ENCODE measurements around the gene ADARB1.

The ADARB1 gene

GRCh38 chr21:45096217-45096616, 21.8 kb downstream of the ADARB1 start:
- H3K36me3 Mint-ChIP-seq, result no peaks in the 10 kb centered on the region
- no peak overlapping the region for H3K4me3 Mint-ChIP-seq
- no peak overlapping the region for H3K27ac Mint-ChIP-seq
- no peak for ATAC-seq (ENCODE audit: low read depth)
- no peaks in the 10 kb centered on the region for H3K9me3 Mint-ChIP-seq
- no peaks in the 10 kb centered on the region for H3K27me3 Mint-ChIP-seq
- no peak for DNase-seq (ENCODE audit: low spot score in 2 of 2)
- H3K4me1 Mint-ChIP-seq, result peaks cover 29% of the 10 kb centered on the region

GRCh38 chr21:45097827-45098387, 23.5 kb downstream of the ADARB1 start:
- H3K27me3 Mint-ChIP-seq, result no peaks in the 10 kb centered on the region
- no peak overlapping the region for H3K27ac Mint-ChIP-seq
- no peak for ATAC-seq (ENCODE audit: low read depth)
- DNase-seq (ENCODE audit: low spot score in 2 of 2), result no peak
- peaks cover 31% of the 10 kb centered on the region for H3K4me1 Mint-ChIP-seq
- H3K36me3 Mint-ChIP-seq, result no peaks in the 10 kb centered on the region
- H3K9me3 Mint-ChIP-seq, result no peaks in the 10 kb centered on the region
- no peak overlapping the region for H3K4me3 Mint-ChIP-seq

- no peaks in the 10 kb centered on the region for H3K27me3 Mint-ChIP-seq
- H3K27ac Mint-ChIP-seq, result peak overlapping the region; percentile 41
- H3K36me3 Mint-ChIP-seq, result no peaks in the 10 kb centered on the region
- peaks cover 41% of the 10 kb centered on the region for H3K4me1 Mint-ChIP-seq
- H3K4me3 Mint-ChIP-seq, result no peak overlapping the region
- H3K9me3 Mint-ChIP-seq, result no peaks in the 10 kb centered on the region
- ATAC-seq (ENCODE audit: low read depth) (peak; percentile 50), DNase-seq (ENCODE audit: low spot score in 2 of 2) (no peak)
Observed at GRCh38 chr21:45098867-45099266, 24.5 kb downstream of the ADARB1 start.

GRCh38 chr21:45099571-45099970, 25.2 kb downstream of the ADARB1 start:
- Mint-ChIP-seq H3K36me3 (no peaks in the 10 kb centered on the region), H3K4me1 (peaks cover 48% of the 10 kb centered on the region), H3K4me3 (no peak overlapping the region), H3K27ac (no peak overlapping the region), H3K27me3 (no peaks in the 10 kb centered on the region), H3K9me3 (no peaks in the 10 kb centered on the region)
- DNase-seq (ENCODE audit: low spot score in 2 of 2) (no peak), ATAC-seq (ENCODE audit: low read depth) (no peak)

- no peak overlapping the region for H3K4me3 Mint-ChIP-seq
- H3K9me3 Mint-ChIP-seq, result no peaks in the 10 kb centered on the region
- peaks cover 56% of the 10 kb centered on the region for H3K4me1 Mint-ChIP-seq
- H3K27ac Mint-ChIP-seq, result no peak overlapping the region
- no peak for ATAC-seq (ENCODE audit: low read depth)
- no peaks in the 10 kb centered on the region for H3K27me3 Mint-ChIP-seq
- H3K36me3 Mint-ChIP-seq, result no peaks in the 10 kb centered on the region
- DNase-seq (ENCODE audit: low spot score in 2 of 2), result no peak
Observed at GRCh38 chr21:45100866-45101265, 26.5 kb downstream of the ADARB1 start.

- ATAC-seq (ENCODE audit: low read depth), result no peak
- Mint-ChIP-seq H3K4me3 (no peak overlapping the region), H3K36me3 (no peaks in the 10 kb centered on the region), H3K27ac (no peak overlapping the region), H3K4me1 (peaks cover 55% of the 10 kb centered on the region), H3K9me3 (no peaks in the 10 kb centered on the region), H3K27me3 (no peaks in the 10 kb centered on the region)
- DNase-seq (ENCODE audit: low spot score in 2 of 2), result no peak
Observed at GRCh38 chr21:45102391-45102932, 28.1 kb downstream of the ADARB1 start.

GRCh38 chr21:45103971-45104520, 29.7 kb downstream of the ADARB1 start:
- Mint-ChIP-seq H3K36me3 (no peaks in the 10 kb centered on the region), H3K4me3 (peak overlapping the region; percentile 63), H3K27me3 (no peaks in the 10 kb centered on the region), H3K27ac (peak overlapping the region; percentile 51), H3K9me3 (no peaks in the 10 kb centered on the region), H3K4me1 (peaks cover 50% of the 10 kb centered on the region)
- DNase-seq (ENCODE audit: low spot score in 2 of 2) (peak in 1 of 2 donors; percentile 33), ATAC-seq (ENCODE audit: low read depth) (peak; percentile 82)

- H3K27me3 Mint-ChIP-seq, result no peaks in the 10 kb centered on the region
- peak in 1 of 2 donors; percentile 22 for DNase-seq (ENCODE audit: low spot score in 2 of 2)
- H3K9me3 Mint-ChIP-seq, result no peaks in the 10 kb centered on the region
- no peaks in the 10 kb centered on the region for H3K36me3 Mint-ChIP-seq
- ATAC-seq (ENCODE audit: low read depth), result peak; percentile 78
- H3K4me3 Mint-ChIP-seq, result peak overlapping the region; percentile 63
- peak overlapping the region; percentile 52 for H3K27ac Mint-ChIP-seq
- H3K4me1 Mint-ChIP-seq, result peaks cover 55% of the 10 kb centered on the region
Observed at GRCh38 chr21:45104560-45104959, 30.2 kb downstream of the ADARB1 start.

GRCh38 chr21:45105906-45106485, 31.6 kb downstream of the ADARB1 start:
- ATAC-seq (ENCODE audit: low read depth), result no peak
- Mint-ChIP-seq H3K36me3 (no peaks in the 10 kb centered on the region), H3K9me3 (no peaks in the 10 kb centered on the region), H3K27ac (peak overlapping the region; percentile 14), H3K27me3 (no peaks in the 10 kb centered on the region), H3K4me1 (peaks cover 58% of the 10 kb centered on the region), H3K4me3 (no peak overlapping the region)
- no peak for DNase-seq (ENCODE audit: low spot score in 2 of 2)

- no peak overlapping the region for H3K4me3 Mint-ChIP-seq
Observed at GRCh38 chr21:45108034-45108790, 33.8 kb downstream of the ADARB1 start.

GRCh38 chr21:45108808-45109781, 34.7 kb downstream of the ADARB1 start:
- H3K9me3 Mint-ChIP-seq, result no peaks in the 10 kb centered on the region
- no peak for DNase-seq (ENCODE audit: low spot score in 2 of 2)
- H3K36me3 Mint-ChIP-seq, result no peaks in the 10 kb centered on the region

More at GRCh38 chr21:45108034-45108790, 33.8 kb downstream of the ADARB1 start:
- Mint-ChIP-seq H3K4me1 (peaks cover 63% of the 10 kb centered on the region), H3K36me3 (no peaks in the 10 kb centered on the region), H3K27me3 (no peaks in the 10 kb centered on the region), H3K9me3 (no peaks in the 10 kb centered on the region), H3K27ac (no peak overlapping the region)
- DNase-seq (ENCODE audit: low spot score in 2 of 2), result no peak
- ATAC-seq (ENCODE audit: low read depth), result no peak

GRCh38 chr21:45109831-45110492, 35.6 kb downstream of the ADARB1 start:
- H3K4me1 Mint-ChIP-seq, result peaks cover 53% of the 10 kb centered on the region
- peak overlapping the region; percentile 76 for H3K4me3 Mint-ChIP-seq
- DNase-seq (ENCODE audit: low spot score in 2 of 2) (peak; percentile 45 to 63), ATAC-seq (ENCODE audit: low read depth) (peak; percentile 93)
- no peaks in the 10 kb centered on the region for H3K36me3 Mint-ChIP-seq
- no peaks in the 10 kb centered on the region for H3K27me3 Mint-ChIP-seq
- H3K27ac Mint-ChIP-seq, result peak overlapping the region; percentile 67
- no peaks in the 10 kb centered on the region for H3K9me3 Mint-ChIP-seq

More at GRCh38 chr21:45108808-45109781, 34.7 kb downstream of the ADARB1 start:
- no peak for ATAC-seq (ENCODE audit: low read depth)
- Mint-ChIP-seq H3K4me3 (peak overlapping the region; percentile 76), H3K4me1 (peaks cover 56% of the 10 kb centered on the region), H3K27ac (peak overlapping the region; percentile 67), H3K27me3 (no peaks in the 10 kb centered on the region)
